ENCODE data around the gene ZC3H12D.
"Not testable (repeated sequence)": the region's sequence is repeated elsewhere in the genome, so short reads cannot be mapped to it uniquely, and the experiment has no call there.

The ZC3H12D gene

GRCh38 chr6:149459761-149460160 is 25.1 kb downstream of the ZC3H12D start:
- DNase-seq (ENCODE audit: low read depth, low spot score), result no peak

DNA sequence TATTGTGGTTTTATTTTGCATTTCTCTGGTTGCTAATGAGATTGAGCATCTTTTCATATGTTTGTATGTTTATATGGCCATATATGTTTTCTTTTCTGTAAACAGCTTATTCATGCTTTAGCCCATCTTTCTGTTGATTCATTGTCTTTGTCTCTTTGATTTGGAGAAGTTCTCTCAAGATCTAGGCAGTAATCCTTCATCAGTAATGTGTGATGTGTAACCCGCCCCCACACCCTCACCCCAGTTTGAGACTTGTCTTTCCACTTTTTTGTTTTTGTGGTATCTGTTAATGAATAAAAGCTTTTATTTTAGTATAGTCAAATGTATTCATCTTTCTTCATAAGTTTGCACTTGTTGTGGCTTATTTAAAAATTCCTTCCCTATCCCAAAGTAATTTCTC is 26.0 kb downstream of the ZC3H12D start:
- DNase-seq (ENCODE audit: low read depth, low spot score), result no peak

GRCh38 chr6:149458196-149458595 is 26.6 kb downstream of the ZC3H12D start:
- no peak for DNase-seq (ENCODE audit: low read depth, low spot score)

DNA sequence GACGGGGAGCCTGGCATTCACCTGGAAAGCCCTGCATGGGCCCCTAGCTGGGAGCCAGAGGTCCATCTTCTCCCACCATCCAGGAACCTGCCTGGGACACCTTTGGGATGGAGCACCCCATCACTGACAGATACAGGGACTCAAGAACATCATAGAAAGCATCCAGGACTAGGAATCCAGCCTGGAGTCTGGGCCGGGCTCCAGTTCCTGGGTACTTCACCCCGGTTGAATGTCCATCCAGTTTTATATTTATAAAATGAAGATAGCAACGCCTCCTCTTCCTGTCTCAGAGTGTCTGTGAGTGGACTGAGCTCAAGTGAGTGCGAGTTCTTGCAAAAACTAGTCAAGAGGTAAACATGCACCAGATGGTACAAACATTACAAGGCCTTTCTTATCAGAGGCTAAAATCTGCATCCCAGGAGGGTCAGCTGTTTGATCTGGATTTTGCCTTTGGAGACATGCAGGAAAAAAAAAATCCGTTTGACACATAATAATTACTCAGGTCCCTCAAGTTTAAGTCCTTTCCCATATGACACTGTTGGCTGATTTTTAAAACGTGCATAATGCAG is 27.4 kb downstream of the ZC3H12D start:
- no peak for DNase-seq (ENCODE audit: low read depth, low spot score)

DNA sequence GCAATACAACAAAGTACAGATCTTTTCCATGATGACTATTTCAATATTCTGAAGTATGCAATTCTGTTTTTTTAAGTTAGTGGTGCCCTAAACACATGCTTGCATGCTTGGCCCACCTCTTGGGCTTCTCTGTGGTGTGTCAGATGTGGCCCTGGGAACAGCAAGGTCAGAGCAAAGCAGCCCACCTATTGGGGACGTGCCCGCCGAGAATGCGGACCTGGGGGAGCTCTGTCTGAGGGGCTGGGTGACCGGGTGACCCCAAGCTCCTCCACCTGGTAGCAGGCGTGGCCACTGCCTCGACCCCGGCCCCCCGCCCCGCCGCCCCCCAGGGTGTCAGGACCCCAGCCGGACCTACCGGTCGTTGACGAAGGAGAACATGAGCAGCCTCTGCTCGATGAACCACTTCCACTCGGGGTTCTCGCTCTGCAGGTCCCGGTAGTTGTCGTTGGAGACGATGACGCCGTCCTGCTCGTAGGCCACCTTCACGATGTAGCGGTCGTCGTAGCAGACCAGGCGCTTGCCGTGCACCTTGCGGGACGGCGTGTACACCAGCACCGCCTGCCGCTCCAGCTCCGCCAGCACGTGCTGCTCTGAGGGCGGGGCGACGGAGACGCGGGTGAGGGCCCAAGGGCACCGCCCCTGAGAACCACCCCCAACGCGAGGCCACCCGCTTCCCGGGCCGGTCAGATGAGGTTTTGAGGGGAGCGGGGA is 28.3 kb downstream of the ZC3H12D start:
- DNase-seq (ENCODE audit: low read depth, low spot score), result no peak

GRCh38 chr6:149455031-149455732 is 29.6 kb downstream of the ZC3H12D start:
- no peak for DNase-seq (ENCODE audit: low read depth, low spot score)

- no peak for DNase-seq (ENCODE audit: low read depth, low spot score)
These were observed 30.4 kb downstream of the ZC3H12D start for GRCh38 chr6:149454346-149454848.

DNA sequence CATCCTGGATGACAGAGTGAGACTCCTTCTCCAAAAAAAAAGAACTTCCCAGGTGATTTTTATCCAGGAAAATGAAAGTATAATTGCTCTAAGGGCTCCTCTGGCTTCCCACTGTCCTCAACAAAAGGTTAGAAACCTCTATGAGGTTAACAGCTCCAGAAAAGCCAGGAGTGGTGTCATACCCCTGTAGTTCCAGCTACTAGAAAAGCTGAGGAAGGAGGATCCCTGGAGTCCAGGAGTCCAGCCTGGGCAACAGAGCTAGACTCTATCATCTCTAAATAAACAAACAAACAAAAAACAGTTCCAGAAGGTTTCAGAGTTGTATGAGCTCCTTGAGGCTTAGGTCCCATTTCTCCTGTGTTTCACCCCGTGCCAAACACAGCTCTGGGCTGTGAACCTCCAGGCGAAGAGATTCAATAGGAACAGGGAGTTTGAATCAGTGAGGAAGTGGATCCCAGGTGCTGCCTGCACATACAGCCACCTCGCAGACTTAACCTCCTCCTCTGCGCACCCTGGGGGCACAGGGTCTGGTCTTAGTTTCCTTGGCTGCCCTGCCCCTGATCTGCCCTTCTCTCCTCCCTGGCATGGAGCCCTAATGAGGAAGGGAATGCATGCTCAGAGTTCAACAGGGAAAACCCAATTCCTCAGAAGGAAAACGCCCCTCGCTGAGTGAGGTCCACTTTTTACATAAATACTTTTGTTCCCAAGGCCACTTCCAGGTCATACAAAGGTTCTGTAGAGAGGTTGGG is 31.0 kb downstream of the ZC3H12D start:
- DNase-seq (ENCODE audit: low read depth, low spot score), result no peak

GRCh38 chr6:149452037-149452939 is 32.5 kb downstream of the ZC3H12D start:
- DNase-seq (ENCODE audit: low read depth, low spot score), result no peak

DNA sequence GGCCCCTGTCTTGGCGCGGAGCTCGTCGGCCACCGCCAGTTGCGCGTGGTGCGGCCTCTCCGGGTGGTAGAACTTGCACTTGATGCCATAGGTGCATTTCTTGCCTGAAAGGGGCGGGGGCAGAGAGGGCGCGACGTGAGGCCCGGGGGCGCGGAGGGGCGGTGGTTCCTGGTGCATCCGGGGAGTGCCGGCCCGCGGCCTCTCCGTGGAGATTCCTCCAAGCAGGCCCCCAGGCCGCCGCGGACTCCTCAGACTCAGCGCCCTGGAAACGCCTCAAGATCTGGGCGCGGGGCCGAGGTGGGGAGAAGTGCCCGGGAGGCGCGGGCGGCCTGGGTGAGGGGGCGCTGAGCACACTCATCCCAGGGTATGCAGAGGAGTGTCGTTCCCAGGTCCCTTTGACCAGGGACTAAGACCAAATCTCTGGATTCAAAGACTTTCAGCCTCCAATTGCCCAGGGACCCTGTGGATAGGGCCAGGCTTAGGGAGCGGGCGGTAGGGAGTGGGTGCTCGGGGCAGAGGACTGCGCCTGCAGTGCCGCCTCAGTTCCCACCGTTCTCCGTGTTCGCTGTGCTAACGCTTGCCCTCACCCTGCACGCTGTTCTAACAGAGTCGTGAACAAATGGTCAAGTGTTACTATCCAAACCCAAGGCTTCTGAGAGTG is 33.3 kb downstream of the ZC3H12D start:
- DNase-seq (ENCODE audit: low read depth, low spot score), result no peak

DNA sequence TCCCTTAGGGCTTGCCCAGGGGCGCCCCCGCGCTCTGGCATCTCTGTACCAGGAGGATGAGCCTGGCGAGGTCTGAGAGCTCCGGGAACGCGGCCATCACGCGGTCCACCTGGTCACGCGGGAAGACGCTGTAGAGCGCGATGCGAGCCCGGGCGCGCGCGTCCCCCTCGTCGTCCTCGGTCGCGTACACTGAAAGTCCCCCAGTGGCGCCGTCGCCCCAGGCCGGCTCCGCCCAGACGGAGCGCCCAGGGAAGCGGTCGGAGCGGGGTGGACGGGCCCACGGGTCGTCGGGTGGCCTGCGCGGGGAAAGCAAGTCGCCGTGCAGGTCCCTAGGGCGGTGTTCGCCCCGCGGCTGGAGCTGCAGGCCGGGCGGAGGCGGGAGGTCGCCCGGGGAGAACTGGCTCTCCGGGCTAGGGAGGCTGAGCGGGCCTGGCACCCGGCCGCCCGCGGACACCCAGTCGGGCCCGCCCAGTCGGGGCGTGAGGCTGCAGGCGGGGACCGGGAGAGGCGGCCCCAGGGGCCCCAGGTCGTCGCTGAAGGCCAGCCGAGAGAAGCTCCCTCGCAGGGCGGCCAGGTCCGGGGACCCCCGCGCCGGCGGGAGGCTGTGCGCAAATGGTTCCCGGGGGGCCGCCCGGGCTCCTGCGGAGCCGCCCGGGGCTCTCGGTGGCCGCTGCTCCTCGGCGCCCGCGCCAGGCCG is 34.0 kb downstream of the ZC3H12D start:
- DNase-seq (ENCODE audit: low read depth, low spot score), result no peak

DNA sequence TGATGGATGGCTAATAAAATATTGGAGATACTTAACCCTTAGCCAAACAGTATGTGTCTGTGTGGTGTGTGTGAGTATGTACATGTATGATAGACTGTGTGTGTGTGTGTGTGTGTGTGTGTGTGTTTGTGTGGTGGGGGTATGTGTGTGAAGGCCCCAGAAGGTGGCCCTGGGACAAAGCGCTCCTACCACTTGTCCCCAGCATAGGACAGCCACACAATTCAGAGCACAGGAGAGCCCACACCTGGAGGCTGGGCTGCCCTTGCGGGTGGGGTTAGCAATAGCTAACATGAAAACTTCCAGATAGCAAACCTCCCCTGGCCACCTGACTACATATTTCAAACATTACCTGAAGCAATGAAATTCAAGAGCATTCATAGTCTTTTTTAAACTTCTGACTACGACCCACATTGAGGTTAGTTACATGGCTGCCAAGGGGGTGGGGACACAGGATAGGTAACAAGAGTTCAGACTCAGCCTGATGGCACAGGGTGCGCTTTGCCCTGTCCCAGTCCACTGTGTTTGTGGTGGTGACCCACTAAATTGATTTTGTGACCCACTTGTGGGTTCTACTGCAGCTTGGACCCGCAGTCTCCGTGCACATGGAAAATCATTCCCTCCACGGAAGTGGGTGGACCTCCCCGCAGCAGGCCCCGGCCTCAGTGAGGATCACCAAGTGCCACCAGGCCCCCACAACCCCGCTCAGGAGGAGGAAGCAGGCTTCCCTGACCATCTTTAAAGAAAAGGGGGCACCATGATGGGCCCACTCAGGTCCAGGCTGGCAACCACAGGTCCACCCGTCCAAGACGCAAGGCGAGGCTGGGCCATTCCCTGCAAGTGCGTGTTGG is 34.8 kb downstream of the ZC3H12D start:
- DNase-seq (ENCODE audit: low read depth, low spot score), result no peak

GRCh38 chr6:149448821-149449453 is 35.9 kb downstream of the ZC3H12D start:
- no peak for DNase-seq (ENCODE audit: low read depth, low spot score)

GRCh38 chr6:149446791-149447376 is 37.9 kb downstream of the ZC3H12D start:
- no peak for DNase-seq (ENCODE audit: low read depth, low spot score)

GRCh38 chr6:149445573-149445972 is 39.2 kb downstream of the ZC3H12D start:
- no peak for DNase-seq (ENCODE audit: low read depth, low spot score)

- DNase-seq (ENCODE audit: low read depth, low spot score), result no peak
These were observed 39.7 kb downstream of the ZC3H12D start for GRCh38 chr6:149445095-149445466.

DNA sequence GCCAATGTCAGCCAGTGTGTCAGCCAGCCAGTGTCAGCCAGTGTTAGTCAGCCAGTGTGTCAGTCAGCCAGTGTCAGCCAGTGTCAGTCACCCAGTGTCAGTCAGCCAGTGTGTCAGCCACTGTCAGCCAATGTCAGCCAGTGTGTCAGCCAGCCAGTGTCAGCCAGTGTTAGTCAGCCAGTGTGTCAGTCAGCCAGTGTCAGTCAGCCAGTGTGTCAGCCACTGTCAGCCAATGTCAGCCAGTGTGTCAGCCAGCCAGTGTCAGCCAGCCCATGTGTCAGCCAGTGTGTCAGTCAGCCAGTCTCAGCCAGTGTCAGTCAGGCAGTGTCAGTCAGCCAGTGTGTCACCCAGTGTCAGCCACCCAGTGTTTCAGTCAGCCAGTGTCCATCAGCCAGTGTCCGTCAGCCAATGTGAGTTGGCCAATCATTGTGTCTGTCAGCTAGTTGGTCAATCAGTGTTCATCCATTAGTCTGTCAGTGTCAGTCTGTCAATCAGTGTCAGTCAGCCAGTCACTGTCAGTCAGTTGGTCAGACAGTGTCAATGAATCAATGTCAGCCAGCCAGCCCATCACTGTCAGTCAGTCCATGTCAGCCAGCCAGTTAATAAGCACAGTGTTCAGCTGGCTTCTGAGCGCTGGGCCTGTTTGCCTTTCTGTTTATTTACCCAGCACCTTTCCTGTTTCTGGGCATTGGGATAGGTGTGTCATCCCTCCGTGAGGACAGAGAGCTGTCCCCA is 40.3 kb downstream of the ZC3H12D start:
- DNase-seq (ENCODE audit: low read depth, low spot score), result not testable (repeated sequence)

All from activated CD4-positive, CD25-positive, alpha-beta regulatory T cell treated with anti-CD3 and anti-CD28 coated beads, Interleukin-2, amount 50 U/mL, for 16 hours (primary cell).